IMR-90 (cell line): ENCODE results near the gene MYO3B.

Experiments
- BHLHE40 ChIP-seq: fragments of 150-350 bp; IDR thresholded peaks from 2 replicates; pipeline ENCODE4 v1.6.1; 2016; ENCODE audit warnings: mild to moderate bottlenecking, low read depth, low read length
- CEBPB ChIP-seq: IDR thresholded peaks from 2 replicates; pipeline ENCODE4 v1.6.1; 2012; ENCODE audit warnings: low read depth, low read length, improper control_type of control experiment
- FOS ChIP-seq: fragments of 150-350 bp; IDR thresholded peaks from 2 replicates; pipeline ENCODE4 v1.6.1; 2016; ENCODE audit warnings: low read depth, low read length
- MAFK ChIP-seq: IDR thresholded peaks from 2 replicates; pipeline ENCODE4 v1.6.1; 2012; ENCODE audit warnings: low read depth, low read length, improper control_type of control experiment
- MAZ ChIP-seq: IDR thresholded peaks from 2 replicates; pipeline ENCODE4 v1.6.1; 2012; ENCODE audit warnings: low read depth, mild to moderate bottlenecking, low read length, improper control_type of control experiment, moderate library complexity, borderline replicate concordance
- MXI1 ChIP-seq: IDR thresholded peaks from 2 replicates; pipeline ENCODE4 v1.6.1; 2012; ENCODE audit warnings: low read depth, mild to moderate bottlenecking, low read length, moderate library complexity, borderline replicate concordance
- POLR2A ChIP-seq: IDR thresholded peaks from 2 replicates; pipeline ENCODE4 v1.6.1; 2012; ENCODE audit warnings: mild to moderate bottlenecking, low read depth, low read length
- RAD21 ChIP-seq: IDR thresholded peaks from 2 replicates; pipeline ENCODE4 v1.6.1; 2012; ENCODE audit warnings: low read length, improper control_type of control experiment
- RCOR1 ChIP-seq: IDR thresholded peaks from 2 replicates; pipeline ENCODE4 v1.6.1; 2012; ENCODE audit warnings: mild to moderate bottlenecking, low read length, improper control_type of control experiment; ENCODE audit not compliant: insufficient replicate concordance
- RFX5 ChIP-seq: IDR thresholded peaks from 2 replicates; pipeline ENCODE4 v1.8.0; 2012; ENCODE audit warnings: low read depth, mild to moderate bottlenecking, low read length, moderate library complexity
- SMC3 ChIP-seq: fragments of 150-350 bp; IDR thresholded peaks from 2 replicates; pipeline ENCODE4 v1.6.1; 2016; ENCODE audit warnings: low read depth, mild to moderate bottlenecking, antibody characterized with exemption, low read length, moderate library complexity
- TF ChIP-seq, protein P1 (sequence below): conservative IDR thresholded peaks from 2 replicates; pipeline ENCODE4 v1.5.1; 2012; ENCODE audit warnings: mild to moderate bottlenecking, low read depth, low read length, improper control_type of control experiment
- TF ChIP-seq, protein P2 (sequence below): fragments of 150-350 bp; IDR thresholded peaks from 2 replicates; pipeline ENCODE4 v1.6.1; 2017; ENCODE audit warnings: mild to moderate bottlenecking, antibody characterized with exemption, low read length, low read depth

DNA sequence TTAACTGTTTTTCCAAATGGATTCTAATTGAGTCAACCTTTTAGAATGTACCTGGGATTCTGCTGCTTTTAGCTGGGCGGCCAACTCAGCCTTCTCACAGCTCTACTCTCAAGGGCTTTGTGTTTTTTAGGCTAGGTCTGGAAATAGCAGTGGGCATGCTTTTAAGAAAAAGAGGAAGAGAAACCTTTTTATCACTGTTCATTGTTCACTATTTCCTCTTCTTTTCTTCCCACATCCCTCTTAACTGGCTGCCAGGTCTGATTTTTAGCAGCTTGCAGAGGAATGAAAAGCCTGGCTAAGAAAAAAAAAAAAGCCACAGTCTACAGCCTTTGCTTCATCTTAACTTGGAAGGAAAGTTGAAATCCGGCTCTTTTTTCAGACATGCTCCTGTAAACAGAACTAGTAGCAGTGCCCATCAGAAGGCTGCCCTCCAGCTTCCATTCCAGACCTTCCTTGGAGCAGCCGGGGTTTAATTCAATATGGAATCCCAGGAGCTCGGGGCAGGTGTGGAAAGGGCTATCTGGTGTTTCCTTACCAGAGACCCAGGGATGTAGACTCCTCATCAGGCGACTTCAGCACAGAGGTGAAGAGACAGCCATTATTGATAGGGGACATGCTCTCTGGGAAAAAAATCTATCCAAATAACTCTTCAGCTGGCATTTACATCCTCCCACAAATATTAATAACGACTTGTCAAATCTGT is 230.7 kb downstream of the MYO3B start:
- TF ChIP-seq, protein P1, sequence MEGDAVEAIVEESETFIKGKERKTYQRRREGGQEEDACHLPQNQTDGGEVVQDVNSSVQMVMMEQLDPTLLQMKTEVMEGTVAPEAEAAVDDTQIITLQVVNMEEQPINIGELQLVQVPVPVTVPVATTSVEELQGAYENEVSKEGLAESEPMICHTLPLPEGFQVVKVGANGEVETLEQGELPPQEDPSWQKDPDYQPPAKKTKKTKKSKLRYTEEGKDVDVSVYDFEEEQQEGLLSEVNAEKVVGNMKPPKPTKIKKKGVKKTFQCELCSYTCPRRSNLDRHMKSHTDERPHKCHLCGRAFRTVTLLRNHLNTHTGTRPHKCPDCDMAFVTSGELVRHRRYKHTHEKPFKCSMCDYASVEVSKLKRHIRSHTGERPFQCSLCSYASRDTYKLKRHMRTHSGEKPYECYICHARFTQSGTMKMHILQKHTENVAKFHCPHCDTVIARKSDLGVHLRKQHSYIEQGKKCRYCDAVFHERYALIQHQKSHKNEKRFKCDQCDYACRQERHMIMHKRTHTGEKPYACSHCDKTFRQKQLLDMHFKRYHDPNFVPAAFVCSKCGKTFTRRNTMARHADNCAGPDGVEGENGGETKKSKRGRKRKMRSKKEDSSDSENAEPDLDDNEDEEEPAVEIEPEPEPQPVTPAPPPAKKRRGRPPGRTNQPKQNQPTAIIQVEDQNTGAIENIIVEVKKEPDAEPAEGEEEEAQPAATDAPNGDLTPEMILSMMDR, result no peak
- TF ChIP-seq FOS, result no peak
- no peak for TF ChIP-seq POLR2A
- TF ChIP-seq MAZ, result no peak
- TF ChIP-seq, protein P2, sequence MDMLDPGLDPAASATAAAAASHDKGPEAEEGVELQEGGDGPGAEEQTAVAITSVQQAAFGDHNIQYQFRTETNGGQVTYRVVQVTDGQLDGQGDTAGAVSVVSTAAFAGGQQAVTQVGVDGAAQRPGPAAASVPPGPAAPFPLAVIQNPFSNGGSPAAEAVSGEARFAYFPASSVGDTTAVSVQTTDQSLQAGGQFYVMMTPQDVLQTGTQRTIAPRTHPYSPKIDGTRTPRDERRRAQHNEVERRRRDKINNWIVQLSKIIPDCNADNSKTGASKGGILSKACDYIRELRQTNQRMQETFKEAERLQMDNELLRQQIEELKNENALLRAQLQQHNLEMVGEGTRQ, result no peak
- no peak for TF ChIP-seq MXI1
- TF ChIP-seq SMC3, result no peak
- TF ChIP-seq RFX5, result no peak
- TF ChIP-seq RAD21, result no peak
- no peak for TF ChIP-seq RCOR1
- no peak for TF ChIP-seq MAFK
- no peak for TF ChIP-seq CEBPB
- no peak for TF ChIP-seq BHLHE40
